Measurements from ENCODE around the gene IMMT. TPM values are rescaled to one million over a fixed set of nuclear protein-coding genes. Genes with fewer than 3 reads are reported as not detected.

IMMT gene
- total RNA-seq, 1 experiment from 2014 or later: 97.7 TPM

DNA sequence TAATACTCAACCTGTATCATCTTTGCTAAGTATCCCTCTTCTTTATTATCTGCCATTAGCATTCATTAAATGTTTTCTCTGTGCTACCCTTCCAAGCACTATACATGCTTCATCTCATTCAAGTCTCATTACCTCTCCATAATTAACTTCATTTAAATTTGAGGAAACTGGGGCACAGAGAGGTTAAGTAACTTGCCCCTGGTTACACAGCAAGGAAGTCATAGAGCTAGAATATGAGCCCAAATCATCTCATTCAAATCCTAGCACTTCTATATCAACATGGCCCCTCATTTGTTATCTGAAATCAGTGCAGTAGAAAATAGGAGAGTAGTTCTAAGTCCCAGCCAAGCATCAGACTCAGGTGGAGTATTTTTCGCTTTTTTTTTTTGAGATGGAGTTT, 8.4 kb upstream of the IMMT start:
- no peaks in the 10 kb centered on the region for H3K9me3 ChIP-seq (ENCODE audit: low read length)
- H3K36me3 ChIP-seq (ENCODE audit: low read depth, low read length): peaks cover 16% of the 10 kb centered on the region
- ChIA-PET CTCF (no interaction called here), POLR2A (ENCODE audit: unreplicated experiment) (no interaction called here)
- no peak overlapping the region for H3K27ac ChIP-seq (ENCODE audit: low read length)
- peaks cover 57% of the 10 kb centered on the region for H3K79me2 ChIP-seq (ENCODE audit: low read length)
- DNase-seq: no peak
- no peak for TF ChIP-seq EZH2 (IDR thresholded peaks at IDR 0.05; ENCODE audit: low read length, unreplicated experiment)
- TF ChIP-seq, protein P1, sequence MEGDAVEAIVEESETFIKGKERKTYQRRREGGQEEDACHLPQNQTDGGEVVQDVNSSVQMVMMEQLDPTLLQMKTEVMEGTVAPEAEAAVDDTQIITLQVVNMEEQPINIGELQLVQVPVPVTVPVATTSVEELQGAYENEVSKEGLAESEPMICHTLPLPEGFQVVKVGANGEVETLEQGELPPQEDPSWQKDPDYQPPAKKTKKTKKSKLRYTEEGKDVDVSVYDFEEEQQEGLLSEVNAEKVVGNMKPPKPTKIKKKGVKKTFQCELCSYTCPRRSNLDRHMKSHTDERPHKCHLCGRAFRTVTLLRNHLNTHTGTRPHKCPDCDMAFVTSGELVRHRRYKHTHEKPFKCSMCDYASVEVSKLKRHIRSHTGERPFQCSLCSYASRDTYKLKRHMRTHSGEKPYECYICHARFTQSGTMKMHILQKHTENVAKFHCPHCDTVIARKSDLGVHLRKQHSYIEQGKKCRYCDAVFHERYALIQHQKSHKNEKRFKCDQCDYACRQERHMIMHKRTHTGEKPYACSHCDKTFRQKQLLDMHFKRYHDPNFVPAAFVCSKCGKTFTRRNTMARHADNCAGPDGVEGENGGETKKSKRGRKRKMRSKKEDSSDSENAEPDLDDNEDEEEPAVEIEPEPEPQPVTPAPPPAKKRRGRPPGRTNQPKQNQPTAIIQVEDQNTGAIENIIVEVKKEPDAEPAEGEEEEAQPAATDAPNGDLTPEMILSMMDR (conservative IDR thresholded peaks at IDR 0.05; ENCODE audit: low read depth, low read length): no peak
- no peak for TF ChIP-seq EZH2phosphoT487 (IDR thresholded peaks at IDR 0.05; ENCODE audit: borderline replicate concordance, low read length)
- H3K4me3 ChIP-seq (ENCODE audit: low read length): no peak overlapping the region
- no peak overlapping the region for H3K4me2 ChIP-seq (ENCODE audit: low read length)
- H3K4me1 ChIP-seq (ENCODE audit: insufficient read depth, low read length): peaks cover 13% of the 10 kb centered on the region
- no peak overlapping the region for H3K9ac ChIP-seq (ENCODE audit: low read length)
- no peak for ATAC-seq
- no peaks in the 10 kb centered on the region for H3K27me3 ChIP-seq (ENCODE audit: low read length)
- no peak overlapping the region for H2AFZ ChIP-seq (ENCODE audit: low read length)
- intact Hi-C loops (cut with micrococcal nuclease): no loop called here
- 0 out of 2 replicates have a peak, but pooled peaks cover 6% of the 10 kb centered on the region for H4K20me1 ChIP-seq (ENCODE audit: low read length)
- H3F3A ChIP-seq (ENCODE audit: low read length, unreplicated experiment): no peaks in the 10 kb centered on the region
- no peaks in the 10 kb centered on the region for H3K9me2 ChIP-seq (replicated peaks; ENCODE audit: low read length)
- BruUV-seq (replicated peaks): no TSS peak

DNA sequence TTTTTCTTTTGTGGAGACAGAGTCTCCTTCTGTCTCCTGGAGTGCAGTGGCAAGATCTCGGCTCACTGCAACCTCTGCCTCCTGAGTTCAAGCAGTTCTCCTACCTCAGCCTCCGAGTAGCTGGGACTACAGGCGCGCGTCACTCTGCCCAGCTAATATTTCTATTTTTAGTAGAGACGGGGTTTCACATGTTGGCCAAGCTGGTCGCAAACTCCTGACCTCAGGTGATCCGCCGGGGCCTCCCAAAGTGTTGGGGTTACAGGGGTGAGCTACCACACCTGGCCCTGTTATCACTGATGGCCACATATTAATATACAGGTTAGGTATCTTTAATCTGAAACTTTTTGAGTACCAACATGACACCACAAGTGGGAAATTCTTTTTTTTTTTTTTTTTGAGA, 7.4 kb upstream of the IMMT start:
- TF ChIP-seq EZH2 (IDR thresholded peaks at IDR 0.05; ENCODE audit: low read length, unreplicated experiment) (no peak), EZH2phosphoT487 (IDR thresholded peaks at IDR 0.05; ENCODE audit: borderline replicate concordance, low read length) (no peak)
- TF ChIP-seq, protein P1 (conservative IDR thresholded peaks at IDR 0.05; ENCODE audit: low read depth, low read length): no peak
- Histone ChIP-seq H4K20me1 (ENCODE audit: low read length) (0 out of 2 replicates have a peak, but pooled peaks cover 6% of the 10 kb centered on the region), H3K9me3 (ENCODE audit: low read length) (no peaks in the 10 kb centered on the region), H3K4me2 (ENCODE audit: low read length) (no peak overlapping the region), H3K9me2 (replicated peaks; ENCODE audit: low read length) (no peaks in the 10 kb centered on the region), H3K4me1 (ENCODE audit: insufficient read depth, low read length) (peaks cover 13% of the 10 kb centered on the region), H3K9ac (ENCODE audit: low read length) (no peak overlapping the region), H3F3A (ENCODE audit: low read length, unreplicated experiment) (no peaks in the 10 kb centered on the region), H3K4me3 (ENCODE audit: low read length) (no peak overlapping the region), H3K27me3 (ENCODE audit: low read length) (no peaks in the 10 kb centered on the region), H2AFZ (ENCODE audit: low read length) (no peak overlapping the region), H3K27ac (ENCODE audit: low read length) (no peak overlapping the region), H3K79me2 (ENCODE audit: low read length) (peaks cover 57% of the 10 kb centered on the region), H3K36me3 (ENCODE audit: low read depth, low read length) (peaks cover 10% of the 10 kb centered on the region)
- POLR2A ChIA-PET (ENCODE audit: unreplicated experiment): no interaction called here
- CTCF ChIA-PET: no interaction called here
- no peak for ATAC-seq
- intact Hi-C loops (cut with micrococcal nuclease): no loop called here
- no TSS peak for BruUV-seq (replicated peaks)
- DNase-seq: no peak

DNA sequence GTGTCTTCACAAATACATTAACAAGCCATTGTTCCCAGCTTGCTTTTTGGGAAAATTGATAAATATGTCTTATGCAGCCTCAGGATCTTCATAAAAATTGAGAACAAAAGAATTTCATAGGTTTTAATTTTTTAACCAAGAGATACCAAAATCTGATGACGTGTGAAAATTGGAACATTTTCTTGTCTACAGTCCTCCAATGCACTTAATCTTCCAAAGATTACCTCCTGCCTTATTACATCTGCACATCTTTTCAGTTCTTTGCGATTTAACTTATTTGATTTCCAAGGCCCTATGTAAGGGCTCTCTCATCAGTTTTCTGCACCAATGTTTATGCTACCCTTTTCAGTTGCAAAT, 7.1 kb upstream of the IMMT start:
- H3K9me2 ChIP-seq (replicated peaks; ENCODE audit: low read length): no peaks in the 10 kb centered on the region
- no TSS peak for BruUV-seq (replicated peaks)
- H3K9me3 ChIP-seq (ENCODE audit: low read length): no peaks in the 10 kb centered on the region
- H3K9ac ChIP-seq (ENCODE audit: low read length): no peak overlapping the region
- no peak overlapping the region for H3K4me3 ChIP-seq (ENCODE audit: low read length)
- peaks cover 13% of the 10 kb centered on the region for H3K4me1 ChIP-seq (ENCODE audit: insufficient read depth, low read length)
- H3K27ac ChIP-seq (ENCODE audit: low read length): no peak overlapping the region
- H3K79me2 ChIP-seq (ENCODE audit: low read length): peaks cover 57% of the 10 kb centered on the region
- no peaks in the 10 kb centered on the region for H3K27me3 ChIP-seq (ENCODE audit: low read length)
- no peaks in the 10 kb centered on the region for H3F3A ChIP-seq (ENCODE audit: low read length, unreplicated experiment)
- H2AFZ ChIP-seq (ENCODE audit: low read length): no peak overlapping the region
- ATAC-seq (no peak), DNase-seq (no peak)
- intact Hi-C loops (cut with micrococcal nuclease): no loop called here
- ChIA-PET POLR2A (ENCODE audit: unreplicated experiment) (no interaction called here), CTCF (no interaction called here)
- TF ChIP-seq, protein P1 (conservative IDR thresholded peaks at IDR 0.05; ENCODE audit: low read depth, low read length): no peak
- TF ChIP-seq EZH2phosphoT487 (IDR thresholded peaks at IDR 0.05; ENCODE audit: borderline replicate concordance, low read length) (no peak), EZH2 (IDR thresholded peaks at IDR 0.05; ENCODE audit: low read length, unreplicated experiment) (no peak)
- H4K20me1 ChIP-seq (ENCODE audit: low read length): 0 out of 2 replicates have a peak, but pooled peaks cover 6% of the 10 kb centered on the region
- H3K4me2 ChIP-seq (ENCODE audit: low read length): no peak overlapping the region
- H3K36me3 ChIP-seq (ENCODE audit: low read depth, low read length): peaks cover 6% of the 10 kb centered on the region

All from PC-3 (cell line).